Activated CD4-positive, alpha-beta T cell treated with anti-CD3 and anti-CD28 coated beads for 36 hours (primary cell): ENCODE measurements around the gene RCHY1. TPM values are rescaled to one million over a fixed set of nuclear protein-coding genes. Genes with fewer than 3 reads are reported as not detected.
"Not testable (repeated sequence)": the region's sequence is repeated elsewhere in the genome, so short reads cannot be mapped to it uniquely, and the experiment has no call there.

Experiments used
- ATAC-seq: fragments of 200-7000 bp; cut with Tn5 transposase; one replicate; pipeline ENCODE4 v1.10.0; 2021; ENCODE audit warnings: mild to moderate bottlenecking, moderate library complexity
- CTCF ChIA-PET: fragments of 350-600 bp; sonication (Branson Sonifier 250); formaldehyde crosslinking; loops from one replicate; lab custom pipeline; 2021; ENCODE audit warnings: antibody characterized with exemption; lab: Charles Lee
- POLR2A ChIA-PET: fragments of 350-600 bp; sonication (Branson Sonifier 250); formaldehyde crosslinking; loops from one replicate; lab custom pipeline; 2021; ENCODE audit warnings: antibody characterized with exemption, inconsistent platforms; lab: Charles Lee
- DNase-seq: peaks from one replicate; pipeline ENCODE4 v3.0.0-alpha.2; 2020
- H3K27ac Mint-ChIP-seq: one replicate; pipeline ENCODE4 v1.8.0; 2021; ENCODE audit warnings: mixed read lengths
- H3K27me3 Mint-ChIP-seq: one replicate; pipeline ENCODE4 v1.8.0; 2021; ENCODE audit warnings: mixed read lengths
- H3K36me3 Mint-ChIP-seq: one replicate; pipeline ENCODE4 v1.8.0; 2021; ENCODE audit warnings: low read depth, mixed read lengths
- H3K4me1 Mint-ChIP-seq: one replicate; pipeline ENCODE4 v1.8.0; 2021; ENCODE audit warnings: mixed read lengths
- H3K4me3 Mint-ChIP-seq: one replicate; pipeline ENCODE4 v1.8.0; 2021; ENCODE audit warnings: mild to moderate bottlenecking, moderate library complexity, mixed read lengths
- H3K9me3 Mint-ChIP-seq: one replicate; pipeline ENCODE4 v1.8.0; 2021; ENCODE audit warnings: low read depth, mixed read lengths
- intact Hi-C, 2 experiments: fragments of 100-400 bp; cut with DNase I in 1 of 2; cut with micrococcal nuclease in 1 of 2; formaldehyde crosslinking; loops; one replicate each; pipeline versions ENCODE4 v1.14.2 to v1.15.1; 2022 to 2024; cut with DNase I, micrococcal nuclease
- total RNA-seq, 2 experiments: library from RNA; stranded (reverse); gene quantifications; one replicate each; pipeline ENCODE4 v1.2.3, GENCODE V29; 2021

RCHY1 gene
- total RNA-seq, 2 experiments from 2014 or later: 32.9 to 33.7 TPM

GRCh38 chr4:75542824-75543223 is 28.6 kb upstream of the RCHY1 start:
- Mint-ChIP-seq H3K9me3 (no peaks in the 10 kb centered on the region), H3K27ac (no peak overlapping the region), H3K4me3 (no peak overlapping the region), H3K27me3 (no peaks in the 10 kb centered on the region), H3K4me1 (no peaks in the 10 kb centered on the region), H3K36me3 (no peaks in the 10 kb centered on the region)
- DNase-seq (no peak), ATAC-seq (peak; percentile 78)
- ChIA-PET CTCF (interaction anchor here (1.1 to 1.2 kb wide), 2 partner anchors 12 to 16 kb away, joined by 3 read pairs; no protein-coding TSS in a partner anchor), POLR2A (interaction anchor here (0.5 kb wide), 1 partner anchor 60 kb away, joined by 3 read pairs; no protein-coding TSS in a partner anchor)
- intact Hi-C loops: no loop called here

- H3K36me3 Mint-ChIP-seq: peaks cover 13% of the 10 kb centered on the region
- CTCF ChIA-PET, H3K27ac Mint-ChIP-seq, POLR2A ChIA-PET, ATAC-seq, intact Hi-C loops, H3K4me3 Mint-ChIP-seq, H3K27me3 Mint-ChIP-seq, H3K4me1 Mint-ChIP-seq, H3K9me3 Mint-ChIP-seq, DNase-seq: not testable (repeated sequence)
Measured at GRCh38 chr4:75537308-75537707, 23.1 kb upstream of the RCHY1 start.

GRCh38 chr4:75533926-75534325 is 19.7 kb upstream of the RCHY1 start:
- H3K27ac Mint-ChIP-seq, H3K27me3 Mint-ChIP-seq, DNase-seq, POLR2A ChIA-PET, H3K4me3 Mint-ChIP-seq, ATAC-seq, H3K4me1 Mint-ChIP-seq, intact Hi-C loops, CTCF ChIA-PET: not testable (repeated sequence)
- Mint-ChIP-seq H3K9me3 (peaks cover 15% of the 10 kb centered on the region), H3K36me3 (peaks cover 43% of the 10 kb centered on the region)

GRCh38 chr4:75533339-75533887 is 19.2 kb upstream of the RCHY1 start:
- peaks cover 15% of the 10 kb centered on the region for H3K9me3 Mint-ChIP-seq
- H3K4me3 Mint-ChIP-seq, ATAC-seq, CTCF ChIA-PET, POLR2A ChIA-PET, H3K27me3 Mint-ChIP-seq, DNase-seq, intact Hi-C loops, H3K4me1 Mint-ChIP-seq, H3K27ac Mint-ChIP-seq: not testable (repeated sequence)
- H3K36me3 Mint-ChIP-seq: peaks cover 46% of the 10 kb centered on the region

- Mint-ChIP-seq H3K36me3 (peaks cover 55% of the 10 kb centered on the region), H3K9me3 (peaks cover 15% of the 10 kb centered on the region)
- POLR2A ChIA-PET, H3K27me3 Mint-ChIP-seq, DNase-seq, ATAC-seq, H3K4me3 Mint-ChIP-seq, CTCF ChIA-PET, H3K4me1 Mint-ChIP-seq, H3K27ac Mint-ChIP-seq, intact Hi-C loops: not testable (repeated sequence)
Measured at GRCh38 chr4:75531536-75532143, 17.4 kb upstream of the RCHY1 start.

GRCh38 chr4:75530556-75531322 is 16.5 kb upstream of the RCHY1 start:
- no peak overlapping the region for H3K27ac Mint-ChIP-seq
- ChIA-PET CTCF (interaction anchor here (0.6 kb wide), 1 partner anchor 128 kb away, joined by 3 read pairs; no protein-coding TSS in a partner anchor), POLR2A (no interaction called here)
- H3K4me3 Mint-ChIP-seq: no peak overlapping the region
- DNase-seq (no peak), ATAC-seq (no peak)
- H3K9me3 Mint-ChIP-seq: peaks cover 15% of the 10 kb centered on the region
- peaks cover 60% of the 10 kb centered on the region for H3K36me3 Mint-ChIP-seq
- H3K27me3 Mint-ChIP-seq: no peaks in the 10 kb centered on the region
- intact Hi-C loops: no loop called here
- H3K4me1 Mint-ChIP-seq: peaks cover 3% of the 10 kb centered on the region

- Mint-ChIP-seq H3K27ac (no peak overlapping the region), H3K4me3 (no peak overlapping the region), H3K27me3 (no peaks in the 10 kb centered on the region), H3K9me3 (peaks cover 9% of the 10 kb centered on the region), H3K4me1 (peaks cover 14% of the 10 kb centered on the region), H3K36me3 (peaks cover 71% of the 10 kb centered on the region)
- ATAC-seq: no peak
- intact Hi-C loops: no loop called here
- no peak for DNase-seq
- ChIA-PET POLR2A (no interaction called here), CTCF (interaction anchor here (1.0 to 3.9 kb wide), 2 partner anchors 13 to 29 kb away, joined by 5 to 17 read pairs; partner anchors contain the start of genes RCHY1 and THAP6)
Measured at GRCh38 chr4:75527482-75527881, 13.3 kb upstream of the RCHY1 start.

GRCh38 chr4:75525910-75526309 is 11.7 kb upstream of the RCHY1 start:
- peaks cover 59% of the 10 kb centered on the region for H3K36me3 Mint-ChIP-seq
- H3K9me3 Mint-ChIP-seq: peaks cover 2% of the 10 kb centered on the region
- no peak overlapping the region for H3K4me3 Mint-ChIP-seq
- ChIA-PET POLR2A (no interaction called here), CTCF (interaction anchor here (0.5 to 3.9 kb wide), 2 partner anchors 12 to 120 kb away, joined by 4 to 17 read pairs; partner anchors contain the start of genes RCHY1 and THAP6)
- H3K27me3 Mint-ChIP-seq: no peaks in the 10 kb centered on the region
- intact Hi-C loops: no loop called here
- DNase-seq (no peak), ATAC-seq (no peak)
- H3K27ac Mint-ChIP-seq: no peak overlapping the region
- peaks cover 15% of the 10 kb centered on the region for H3K4me1 Mint-ChIP-seq

- CTCF ChIA-PET: interaction anchor here (3.9 kb wide), 1 partner anchor 11 kb away, joined by 17 read pairs; the partner anchor contains the start of genes RCHY1 and THAP6
- ATAC-seq (no peak), DNase-seq (no peak)
- Mint-ChIP-seq H3K27me3 (no peaks in the 10 kb centered on the region), H3K4me3 (no peak overlapping the region), H3K4me1 (peaks cover 18% of the 10 kb centered on the region), H3K9me3 (no peaks in the 10 kb centered on the region), H3K27ac (no peak overlapping the region), H3K36me3 (peaks cover 56% of the 10 kb centered on the region)
- intact Hi-C loops: no loop called here
- POLR2A ChIA-PET: no interaction called here
Measured at GRCh38 chr4:75525086-75525485, 10.9 kb upstream of the RCHY1 start.

- H3K27me3 Mint-ChIP-seq, DNase-seq, ATAC-seq, CTCF ChIA-PET, H3K27ac Mint-ChIP-seq, H3K9me3 Mint-ChIP-seq, H3K4me3 Mint-ChIP-seq, POLR2A ChIA-PET: not testable (repeated sequence)
- intact Hi-C loops: loop anchor here in 1 of 2 experiments (10.0 kb wide), 2 partner anchors 535 to 1635 kb away; partner anchors contain the start of gene CCNG2
- Mint-ChIP-seq H3K36me3 (peaks cover 45% of the 10 kb centered on the region), H3K4me1 (peaks cover 31% of the 10 kb centered on the region)
Measured at GRCh38 chr4:75519452-75519851, 5.2 kb upstream of the RCHY1 start.

- Mint-ChIP-seq H3K27ac (no peak overlapping the region), H3K4me1 (peaks cover 28% of the 10 kb centered on the region), H3K36me3 (peaks cover 31% of the 10 kb centered on the region), H3K27me3 (no peaks in the 10 kb centered on the region), H3K4me3 (no peak overlapping the region), H3K9me3 (no peaks in the 10 kb centered on the region)
- CTCF ChIA-PET: interaction anchor here (1.0 kb wide), 1 partner anchor 23 kb away, joined by 4 read pairs; no protein-coding TSS in a partner anchor
- ATAC-seq: no peak
- POLR2A ChIA-PET: no interaction called here
- DNase-seq: no peak
- intact Hi-C loops: loop anchor here in 1 of 2 experiments (10.0 kb wide), 2 partner anchors 539 to 1639 kb away; partner anchors contain the start of gene CCNG2
Measured at GRCh38 chr4:75516144-75516543, 1.9 kb upstream of the RCHY1 start.
